Prostate gland (tissue), 2 donors: ENCODE data around the gene SPRED2.

Experiments
- POLR2A ChIP-seq: fragments of 450-650 bp; IDR thresholded peaks from one replicate; pipeline ENCODE4 v1.6.1; 2016; ENCODE audit warnings: antibody characterized with exemption, mild to moderate bottlenecking
- POLR2AphosphoS5 ChIP-seq: sonication (generic); formaldehyde crosslinking; IDR thresholded peaks from one replicate; pipeline ENCODE4 v1.6.1; 2017; ENCODE audit warnings: antibody characterized with exemption
- TF ChIP-seq, protein P1 (sequence below), 4 experiments: fragments of 200-600 bp in 2 of 4; fragments of 450-650 bp in 2 of 4; sonication (generic) in 2 of 4; IDR thresholded peaks; 1 replicate in 3 of 4; 2 replicates in 1 of 4; pipeline ENCODE4 v1.5.1; 2016 to 2019; ENCODE audit warnings: antibody characterized with exemption in 4 of 4, mild to moderate bottlenecking in 2 of 4, moderate library complexity in 2 of 4

DNA sequence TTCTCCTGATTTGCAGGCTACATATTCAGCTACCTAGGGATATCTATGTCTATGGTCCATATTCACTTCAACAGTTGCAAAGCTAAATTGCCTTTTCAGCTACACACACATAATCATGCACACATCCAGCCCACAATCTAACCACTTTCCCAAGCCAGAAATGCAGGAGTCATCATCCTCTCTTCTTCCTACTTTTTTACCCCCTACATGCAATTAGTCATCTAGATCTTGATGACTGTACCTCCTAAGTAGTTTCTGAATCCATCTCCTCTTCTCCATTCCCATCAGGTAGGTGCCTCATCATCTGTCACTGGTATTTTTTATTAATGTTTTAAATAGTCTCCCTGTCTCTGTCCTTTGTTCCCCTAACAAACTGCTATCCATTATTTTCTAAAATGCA is 23.7 kb upstream of the SPRED2 start:
- TF ChIP-seq POLR2AphosphoS5 (no peak), POLR2A (no peak)
- TF ChIP-seq, protein P1, sequence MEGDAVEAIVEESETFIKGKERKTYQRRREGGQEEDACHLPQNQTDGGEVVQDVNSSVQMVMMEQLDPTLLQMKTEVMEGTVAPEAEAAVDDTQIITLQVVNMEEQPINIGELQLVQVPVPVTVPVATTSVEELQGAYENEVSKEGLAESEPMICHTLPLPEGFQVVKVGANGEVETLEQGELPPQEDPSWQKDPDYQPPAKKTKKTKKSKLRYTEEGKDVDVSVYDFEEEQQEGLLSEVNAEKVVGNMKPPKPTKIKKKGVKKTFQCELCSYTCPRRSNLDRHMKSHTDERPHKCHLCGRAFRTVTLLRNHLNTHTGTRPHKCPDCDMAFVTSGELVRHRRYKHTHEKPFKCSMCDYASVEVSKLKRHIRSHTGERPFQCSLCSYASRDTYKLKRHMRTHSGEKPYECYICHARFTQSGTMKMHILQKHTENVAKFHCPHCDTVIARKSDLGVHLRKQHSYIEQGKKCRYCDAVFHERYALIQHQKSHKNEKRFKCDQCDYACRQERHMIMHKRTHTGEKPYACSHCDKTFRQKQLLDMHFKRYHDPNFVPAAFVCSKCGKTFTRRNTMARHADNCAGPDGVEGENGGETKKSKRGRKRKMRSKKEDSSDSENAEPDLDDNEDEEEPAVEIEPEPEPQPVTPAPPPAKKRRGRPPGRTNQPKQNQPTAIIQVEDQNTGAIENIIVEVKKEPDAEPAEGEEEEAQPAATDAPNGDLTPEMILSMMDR (IDR thresholded peaks at IDR 0.05): no peak
